GM21825 (cell line): ENCODE results near the gene DNLZ.

Source experiments
- ATAC-seq: cut with Tn5 transposase; IDR thresholded peaks from one replicate; pipeline ENCODE4 v1.9.1; 2021; ENCODE audit warnings: mild to moderate bottlenecking, moderate library complexity; ENCODE audit not compliant: unreplicated experiment

DNLZ gene

DNA sequence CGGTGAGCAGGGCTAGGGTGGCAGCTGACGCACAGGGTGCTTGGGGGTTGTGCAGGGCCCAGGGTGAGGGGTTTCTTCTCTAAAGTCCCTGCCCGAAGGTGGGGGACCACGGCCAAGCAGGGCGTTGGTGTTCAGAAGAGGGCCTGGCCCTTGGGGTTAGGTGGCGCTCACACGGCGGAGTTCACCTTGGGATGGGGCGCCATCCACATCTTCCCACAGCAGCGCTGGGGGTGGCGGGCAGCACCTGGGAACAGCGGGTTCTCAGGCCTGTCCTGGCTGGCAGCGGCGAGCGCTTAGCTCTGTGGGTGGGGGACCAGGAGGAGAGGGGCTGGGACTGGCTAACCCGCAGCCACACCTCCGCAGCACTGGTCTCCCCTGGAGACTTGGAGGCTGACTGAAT lies 30.1 kb downstream of the DNLZ start:
- ATAC-seq, result no peak

DNA sequence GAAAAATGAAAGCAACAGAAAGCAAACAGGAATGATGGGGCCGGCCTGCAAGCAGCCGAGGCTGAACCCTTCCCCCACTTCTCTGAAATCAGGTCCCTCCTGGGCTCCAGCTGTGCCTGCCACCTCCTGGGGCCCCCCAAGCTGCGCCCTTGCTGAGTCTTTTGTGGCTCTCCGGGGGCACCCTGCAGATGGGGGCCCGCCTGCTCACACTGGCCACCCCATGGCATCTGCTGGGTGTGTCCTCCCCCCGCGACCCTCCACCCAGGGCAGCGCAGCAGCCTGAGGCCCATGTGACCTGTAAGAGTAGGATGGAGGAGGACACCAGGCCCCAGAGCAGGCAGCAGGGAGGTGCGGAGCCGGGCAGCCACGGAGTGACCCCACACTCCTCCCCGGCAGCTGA lies 30.5 kb downstream of the DNLZ start:
- no peak for ATAC-seq

DNA sequence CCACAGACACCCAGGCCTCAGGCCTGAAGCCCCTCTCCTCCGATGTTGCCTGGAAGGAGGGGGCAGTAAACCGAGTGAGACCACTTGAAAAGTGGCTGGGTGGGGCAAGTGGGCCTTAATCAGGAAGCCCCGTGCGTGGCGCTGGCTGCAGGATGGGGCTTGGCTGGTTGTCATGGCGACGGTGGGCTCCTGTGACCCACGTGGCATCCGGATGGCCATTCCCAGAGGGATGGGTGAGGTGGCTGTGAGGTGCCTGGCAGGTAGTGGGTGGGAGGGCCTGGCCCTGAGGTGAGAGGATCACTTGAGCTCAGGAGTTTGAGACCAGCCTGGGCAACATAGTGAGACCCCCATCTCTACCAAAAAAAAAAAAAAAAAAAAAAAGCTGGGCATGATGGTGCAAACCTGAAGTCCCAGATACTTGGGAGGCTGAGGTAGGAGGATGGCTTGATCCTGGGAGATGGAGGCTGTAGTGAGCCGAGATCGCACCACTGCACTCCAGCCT lies 31.0 kb downstream of the DNLZ start:
- no peak for ATAC-seq

DNA sequence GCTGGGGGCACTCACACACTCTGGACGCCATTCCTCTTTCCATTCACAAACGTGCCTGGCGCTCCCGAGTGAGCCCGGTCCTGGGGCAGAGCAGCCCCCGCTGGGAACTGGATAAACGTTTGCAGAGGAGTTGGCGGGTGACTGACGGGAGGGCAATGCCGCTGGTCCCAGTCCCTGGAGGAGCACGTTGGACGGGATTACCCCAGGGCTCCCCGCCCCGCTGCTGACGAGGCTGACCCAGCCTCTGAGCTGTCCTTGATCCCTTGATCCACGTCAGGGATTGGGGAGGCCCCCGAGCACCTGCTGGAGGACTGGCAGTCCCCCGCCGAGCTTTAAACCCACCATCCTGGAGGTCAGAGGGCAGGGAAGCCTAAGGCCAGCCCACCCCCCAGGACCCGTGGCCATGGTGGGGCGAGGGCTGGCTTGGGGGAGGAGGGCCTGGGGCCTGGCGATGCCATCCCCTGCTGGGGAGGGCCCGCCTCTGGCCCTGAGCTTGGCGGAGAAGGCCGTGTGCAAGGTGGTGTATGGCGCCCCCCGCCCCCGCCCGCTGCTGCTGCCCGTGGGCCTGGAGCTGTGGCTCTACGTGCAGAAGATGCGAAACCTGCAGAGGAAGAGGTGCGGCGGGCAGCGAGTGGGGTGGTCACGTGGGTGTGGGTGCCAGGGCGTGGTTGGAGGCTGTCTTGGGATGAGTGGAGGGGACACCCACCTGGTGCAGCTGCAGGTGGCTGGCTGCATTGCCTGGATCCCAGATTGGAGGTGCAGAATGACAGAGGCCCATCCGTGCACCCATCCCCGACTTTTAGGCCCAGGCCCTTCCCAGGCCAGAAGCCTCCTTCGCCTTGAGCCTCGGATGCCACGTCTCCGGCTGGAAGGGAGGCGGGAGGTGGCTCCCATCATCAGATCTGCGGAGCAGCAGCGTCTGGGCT lies 31.7 kb downstream of the DNLZ start:
- ATAC-seq, result no peak

DNA sequence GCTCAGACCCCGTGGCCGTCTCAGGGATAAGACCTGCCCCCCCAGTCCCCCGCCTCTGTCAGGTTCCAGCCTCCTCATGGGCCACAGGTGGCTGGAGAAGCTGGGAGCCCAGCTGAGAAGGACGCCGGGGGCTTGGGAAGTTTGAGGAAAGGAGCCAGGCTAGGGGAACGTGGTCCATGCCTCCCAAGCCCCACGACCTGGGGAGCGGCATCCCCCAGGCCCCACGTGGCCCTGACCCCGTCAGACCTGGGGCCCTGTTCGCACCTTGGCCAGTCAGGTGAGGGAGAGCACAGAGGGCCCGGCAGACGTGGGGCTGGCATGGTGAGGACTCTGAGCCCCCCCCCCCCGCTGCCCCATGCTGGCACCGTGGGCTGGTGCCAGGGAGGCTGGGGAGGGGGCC lies 32.5 kb downstream of the DNLZ start:
- no peak for ATAC-seq

DNA sequence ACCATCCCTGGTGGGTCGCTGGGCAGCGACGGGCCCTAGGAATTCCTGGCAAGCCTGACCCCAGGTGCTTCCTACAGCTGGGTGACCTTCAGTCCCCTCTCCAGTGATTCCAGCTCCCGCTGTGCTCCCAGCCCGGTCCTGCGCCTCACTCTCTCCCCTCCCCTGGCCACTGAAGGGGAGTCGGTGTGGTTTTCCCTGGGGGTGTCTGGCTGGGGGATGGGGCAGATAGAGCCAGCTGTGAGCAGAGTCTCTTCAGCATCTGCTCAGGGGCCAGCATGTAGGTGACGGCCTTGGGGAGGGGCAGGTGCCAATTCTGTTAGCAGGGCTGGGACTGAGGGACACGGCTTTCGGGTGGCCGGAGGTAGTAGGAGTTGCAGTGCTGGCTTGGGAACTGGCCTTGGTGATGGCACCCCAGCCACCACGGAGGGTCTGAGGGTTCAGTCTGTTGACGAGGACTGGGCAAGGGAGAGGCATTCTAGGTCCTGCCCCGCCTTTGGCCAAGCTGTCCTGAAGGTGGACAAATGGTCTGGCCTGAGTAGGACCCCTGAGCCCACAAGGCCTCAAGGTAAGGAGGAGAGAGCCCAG lies 33.0 kb downstream of the DNLZ start:
- no peak for ATAC-seq

DNA sequence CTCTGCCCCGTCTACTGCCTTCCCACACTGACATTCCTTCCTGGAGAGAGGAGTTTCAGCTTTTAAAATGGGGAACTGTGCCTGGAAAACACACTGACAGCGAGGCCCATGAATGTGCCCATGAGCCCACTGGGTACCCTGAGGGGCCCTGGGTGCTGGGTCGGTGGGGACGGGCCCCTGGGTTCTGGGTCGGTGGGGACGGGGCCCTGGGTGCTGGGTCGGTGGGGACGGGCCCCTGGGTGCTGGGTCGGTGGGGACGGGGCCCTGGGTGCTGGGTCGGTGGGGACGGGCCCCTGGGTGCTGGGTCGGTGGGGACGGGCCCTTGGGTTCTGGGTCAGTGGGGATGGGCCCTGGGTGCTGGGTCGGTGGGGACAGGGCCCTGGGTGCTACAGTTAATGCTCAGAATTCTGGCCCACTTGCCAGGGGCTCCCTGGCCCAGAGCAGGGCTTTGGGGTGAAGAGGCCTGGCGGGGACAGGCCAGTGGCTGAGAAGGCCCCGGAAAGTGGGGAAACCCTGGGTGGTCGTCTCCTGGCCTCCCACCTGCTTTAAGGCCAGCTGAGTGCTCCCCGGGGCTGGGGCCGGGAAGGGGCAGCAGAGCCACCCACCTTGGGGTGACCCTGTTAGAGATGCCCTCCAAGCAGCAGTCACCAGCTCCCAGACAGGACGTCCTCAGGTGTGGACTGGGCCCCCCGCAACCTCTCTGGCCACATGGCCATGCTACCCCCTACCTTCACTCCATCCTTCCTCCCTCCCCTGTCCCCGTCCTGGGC lies 33.7 kb downstream of the DNLZ start:
- ATAC-seq, result no peak

DNA sequence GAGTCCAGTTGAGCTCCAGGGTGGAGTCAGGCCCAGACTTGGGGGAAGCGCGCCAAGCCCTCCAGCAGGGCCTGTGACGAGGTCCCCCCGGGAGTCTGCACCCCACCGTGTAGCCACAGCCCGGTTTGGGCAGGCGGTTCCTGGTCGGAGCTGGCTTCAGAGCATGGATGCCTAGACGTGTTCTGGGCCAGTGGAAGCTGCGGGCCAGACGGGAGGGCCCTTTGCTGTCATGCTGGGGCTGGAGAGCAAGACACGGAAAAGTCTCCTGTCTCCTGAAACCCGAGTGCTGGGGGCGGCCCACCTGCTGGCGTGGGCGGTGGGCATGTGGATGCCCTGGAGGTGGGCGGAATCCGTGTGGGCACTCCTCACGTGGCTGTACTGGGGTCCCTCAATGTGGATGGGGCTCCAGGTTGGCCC lies 34.3 kb downstream of the DNLZ start:
- ATAC-seq, result no peak

DNA sequence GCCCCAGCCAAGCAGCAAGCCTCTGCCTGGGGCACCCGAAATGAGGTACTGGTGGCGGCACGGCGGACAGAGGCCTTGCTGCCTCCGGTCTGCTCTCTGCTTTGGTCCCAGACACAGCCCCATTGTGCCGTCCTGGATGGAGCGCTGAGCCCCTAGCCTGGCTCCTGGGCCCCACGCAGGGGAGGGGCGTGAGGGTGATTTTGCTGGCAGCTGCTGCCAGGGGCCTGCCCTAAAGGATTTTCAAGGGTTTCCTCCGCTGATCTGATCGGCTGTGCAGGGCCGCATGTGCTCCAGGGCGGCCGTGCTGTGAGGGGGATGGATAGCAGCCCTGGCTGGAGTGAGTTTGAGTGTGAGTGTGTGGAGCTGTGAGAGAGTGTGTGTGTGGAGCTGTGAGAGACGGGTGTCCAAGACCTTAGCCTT lies 34.9 kb downstream of the DNLZ start:
- ATAC-seq, result no peak

DNA sequence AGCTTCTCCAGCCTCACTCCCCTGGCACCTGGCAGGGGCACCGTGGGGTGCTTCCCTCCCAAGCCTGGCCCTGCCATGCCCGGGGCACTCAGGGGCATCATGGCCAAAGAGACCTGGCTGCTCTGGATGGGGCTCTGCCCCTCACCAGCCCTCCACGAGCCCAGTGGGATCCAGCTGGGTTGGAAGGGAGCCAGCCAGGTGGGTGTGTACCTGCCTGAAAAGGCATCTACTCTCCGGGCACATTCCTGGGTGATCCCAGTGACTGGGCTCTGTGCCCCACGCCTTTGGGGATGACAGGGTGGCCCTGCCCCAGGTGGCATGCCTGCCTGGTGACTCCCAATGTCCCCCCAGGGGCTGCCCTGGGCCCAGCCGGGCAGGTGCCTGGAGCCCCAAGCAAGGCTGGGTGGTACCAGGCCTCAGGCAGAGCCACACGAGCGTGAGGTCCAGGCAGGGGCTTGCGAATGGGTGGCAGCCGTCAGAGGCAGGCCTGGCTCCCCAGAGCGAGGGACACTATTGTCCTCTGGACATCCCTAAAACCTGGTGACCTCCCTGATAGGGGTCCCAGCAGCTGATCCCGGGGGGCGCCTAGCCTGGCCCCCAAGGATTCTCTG lies 35.4 kb downstream of the DNLZ start:
- ATAC-seq, result no peak

DNA sequence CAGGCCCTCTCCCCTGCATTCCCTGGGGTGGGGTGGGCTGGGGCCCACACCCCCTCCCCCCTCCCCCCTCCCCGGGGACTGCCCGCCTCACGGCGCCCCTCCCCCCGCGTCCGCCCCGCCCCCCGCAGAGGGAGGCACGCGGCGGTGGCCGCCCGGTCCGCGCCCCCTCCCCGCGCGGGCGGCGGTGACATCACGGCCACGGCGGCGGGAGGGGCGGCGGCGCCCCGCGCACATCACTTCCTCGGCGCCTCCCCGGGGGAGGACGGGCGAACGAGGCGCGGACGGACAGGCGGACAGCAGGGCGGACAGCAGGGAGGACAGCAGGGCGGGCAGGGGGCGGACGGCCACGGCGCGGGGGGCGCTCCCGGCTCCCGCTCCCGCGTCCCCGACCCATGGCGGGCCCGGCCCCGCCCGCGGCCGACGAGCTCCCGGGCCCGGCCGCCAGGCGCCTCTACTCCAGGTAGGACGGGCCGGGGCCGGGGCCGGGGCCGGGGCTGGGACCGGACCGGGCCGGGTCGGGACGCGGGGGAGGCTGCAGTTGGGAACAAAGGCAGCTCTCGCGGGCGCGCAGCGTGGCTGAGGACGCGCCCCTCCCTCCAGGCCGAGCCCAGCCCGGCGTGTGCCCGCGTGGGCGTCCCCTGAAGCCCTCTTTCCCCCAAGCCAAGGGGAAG lies 36.1 kb downstream of the DNLZ start, which contains the start of gene GPSM1:
GPSM1 (plus strand) TSS at position 236 of the 671 bp plus-strand sequence; CDS start at position 393, 157 bp downstream.
- no peak for ATAC-seq

DNA sequence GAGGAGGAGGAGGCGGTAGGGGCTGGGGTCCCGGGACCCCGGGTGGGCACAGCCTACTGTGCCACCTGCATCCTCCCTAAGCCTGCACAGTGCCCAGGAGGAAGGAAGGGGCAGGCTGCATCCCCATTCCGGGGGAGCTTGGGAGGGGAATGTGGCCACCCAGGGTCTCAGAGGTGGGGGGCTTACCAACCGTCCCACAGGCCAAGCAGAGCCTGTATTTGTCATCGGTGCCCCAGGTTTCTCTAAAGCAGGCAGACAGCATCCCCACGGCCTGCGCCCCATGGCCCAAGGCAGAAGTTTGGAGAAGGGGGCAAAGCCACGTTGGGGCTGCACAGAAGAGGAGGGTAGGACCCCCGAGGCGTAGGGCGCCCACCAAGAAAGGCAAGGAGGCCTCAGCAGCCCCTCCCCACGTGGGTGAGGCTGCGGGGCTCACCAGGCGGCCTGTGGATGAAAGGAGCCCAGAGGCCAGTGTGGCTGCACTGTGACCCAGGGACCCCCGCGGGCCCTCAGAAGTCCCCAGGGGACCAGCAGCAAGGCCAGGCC lies 36.7 kb downstream of the DNLZ start:
- ATAC-seq, result no peak

DNA sequence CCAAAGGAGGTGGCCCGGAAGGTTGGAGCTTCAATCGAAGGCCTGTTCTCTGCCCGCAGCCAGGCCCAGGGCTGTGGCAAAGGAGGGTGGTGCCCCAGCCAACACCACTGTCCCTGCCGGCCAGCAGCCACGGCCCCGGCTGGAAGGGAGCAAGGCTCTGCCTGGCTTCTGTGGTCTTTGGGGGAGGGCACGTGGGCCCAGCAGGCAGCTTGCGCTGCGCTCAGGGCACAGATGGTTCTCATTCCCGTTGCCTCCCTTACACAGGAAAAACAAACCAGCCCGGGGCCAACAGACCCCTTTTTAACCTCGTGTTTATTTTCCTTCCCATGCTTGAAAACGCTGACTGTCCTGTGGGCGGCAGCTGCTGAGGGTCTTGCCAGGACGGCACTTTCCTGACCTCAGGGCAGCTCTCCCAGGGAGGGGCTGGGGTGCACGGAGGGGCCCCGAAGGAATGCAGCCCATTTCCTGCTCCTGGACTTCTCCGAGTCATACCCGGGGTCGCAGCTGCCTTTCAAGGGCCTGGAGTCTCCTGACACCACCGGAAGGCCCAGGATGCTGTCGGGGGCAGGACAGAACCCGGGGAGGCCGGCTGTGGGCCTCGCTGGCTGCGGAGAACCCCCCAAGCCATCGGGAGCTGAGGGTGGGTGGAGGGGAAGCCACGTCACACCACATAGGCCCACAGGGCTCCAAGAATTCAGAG lies 37.3 kb downstream of the DNLZ start:
- ATAC-seq, result no peak

DNA sequence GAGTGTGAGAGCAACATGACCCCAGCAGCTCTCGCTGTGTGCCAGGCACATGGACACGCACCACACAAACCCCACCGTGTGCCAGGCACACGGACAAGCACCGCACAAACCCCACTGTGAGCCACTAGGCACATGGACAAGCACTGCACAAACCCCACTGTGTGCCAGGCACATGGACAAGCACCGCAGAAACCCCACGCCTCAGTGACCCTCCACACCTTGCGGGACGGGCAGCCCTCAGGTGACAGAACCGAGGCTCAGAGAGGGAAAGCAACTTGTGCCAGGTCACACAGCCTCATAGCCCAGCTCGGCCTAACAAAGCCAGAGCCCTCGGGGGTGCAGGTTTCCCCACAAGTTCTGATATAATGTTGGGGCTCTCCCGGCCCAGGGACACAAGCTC lies 38.2 kb downstream of the DNLZ start:
- no peak for ATAC-seq

DNA sequence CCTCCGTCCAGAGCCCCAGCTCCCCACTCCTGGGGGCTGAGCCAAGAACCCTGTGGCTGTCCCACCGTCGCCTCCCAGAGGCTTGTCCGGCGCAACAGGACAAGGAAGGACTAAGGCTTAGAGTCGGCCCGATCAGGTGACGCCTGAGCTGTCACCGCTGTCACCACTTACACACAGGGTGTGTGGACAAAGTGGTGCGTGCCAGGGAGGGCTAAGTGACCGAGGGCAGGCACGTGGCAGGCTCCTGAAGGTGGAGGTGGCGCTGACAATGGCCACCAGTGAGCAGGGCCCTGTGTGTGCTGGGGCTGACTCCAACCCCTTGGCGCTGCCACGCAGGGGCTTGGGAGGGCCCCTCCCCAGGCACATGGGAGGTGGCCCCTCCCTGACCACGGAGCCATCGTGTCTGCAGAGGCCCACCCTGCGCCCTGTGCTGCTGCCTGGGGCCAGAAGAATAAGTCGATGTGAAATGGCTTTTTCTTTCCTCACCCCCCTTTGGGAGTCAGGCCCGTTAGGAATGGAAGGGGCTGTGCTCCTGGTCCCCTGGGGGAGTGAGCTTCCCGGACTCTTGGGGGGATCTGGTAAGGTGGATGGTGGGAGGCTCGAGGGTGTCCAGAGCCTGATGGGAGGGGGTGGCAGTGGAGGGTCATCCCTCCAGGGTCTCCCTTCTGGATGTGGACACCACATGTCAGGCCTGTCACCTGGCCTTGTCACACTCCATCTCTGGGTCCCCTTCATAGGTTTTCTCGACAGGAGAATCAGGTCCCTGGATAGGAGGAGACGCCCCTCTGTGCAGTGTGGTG lies 38.8 kb downstream of the DNLZ start:
- ATAC-seq, result no peak

DNA sequence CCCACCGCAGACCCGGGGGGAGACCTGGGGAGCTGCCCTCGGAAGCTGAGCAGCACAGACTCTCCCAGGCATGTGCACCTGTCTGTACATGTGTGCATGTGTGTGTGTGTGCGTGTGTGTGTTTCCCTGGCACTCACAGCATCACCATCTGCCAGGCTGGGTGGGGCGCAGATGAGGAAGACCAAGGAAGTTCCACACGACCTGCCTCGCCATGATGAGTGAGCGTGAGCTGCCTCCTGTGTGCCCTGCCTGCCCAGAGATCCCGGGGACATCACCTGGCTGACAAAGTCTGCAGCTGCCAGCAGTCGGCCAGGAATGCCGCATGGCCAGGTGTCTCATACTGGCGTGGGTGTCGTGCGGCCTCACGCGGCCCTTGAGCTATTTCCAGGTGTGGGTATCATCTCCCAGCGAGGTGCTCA lies 40.2 kb downstream of the DNLZ start:
- ATAC-seq, result no peak

DNA sequence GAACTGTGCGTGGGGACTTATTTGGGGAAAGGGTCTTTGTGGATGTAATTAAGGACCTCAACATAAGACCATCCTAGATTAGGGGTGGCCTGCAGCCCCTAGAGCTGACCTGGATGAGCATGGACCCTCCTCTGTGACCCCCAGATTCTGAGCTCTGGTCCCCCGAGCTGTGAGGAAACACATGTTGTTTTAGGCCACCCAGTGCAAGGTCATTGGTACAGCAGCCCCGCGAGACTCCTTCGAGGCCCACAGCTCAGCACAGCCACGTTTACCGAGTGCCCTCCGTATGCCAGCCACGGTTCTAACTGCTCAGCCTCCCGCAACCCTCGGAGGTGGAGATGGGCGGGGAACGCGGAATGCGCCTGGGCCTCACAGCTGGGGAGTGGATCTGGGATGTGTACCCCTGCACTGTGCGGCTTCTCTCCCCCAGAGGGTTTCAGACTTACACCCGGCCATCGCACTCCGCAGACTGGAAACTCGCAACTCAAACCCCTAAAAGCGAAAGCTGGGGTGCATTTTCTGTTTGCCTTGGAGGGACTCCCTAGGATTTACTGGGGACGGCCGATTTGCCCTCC lies 40.7 kb downstream of the DNLZ start:
- ATAC-seq, result no peak

DNA sequence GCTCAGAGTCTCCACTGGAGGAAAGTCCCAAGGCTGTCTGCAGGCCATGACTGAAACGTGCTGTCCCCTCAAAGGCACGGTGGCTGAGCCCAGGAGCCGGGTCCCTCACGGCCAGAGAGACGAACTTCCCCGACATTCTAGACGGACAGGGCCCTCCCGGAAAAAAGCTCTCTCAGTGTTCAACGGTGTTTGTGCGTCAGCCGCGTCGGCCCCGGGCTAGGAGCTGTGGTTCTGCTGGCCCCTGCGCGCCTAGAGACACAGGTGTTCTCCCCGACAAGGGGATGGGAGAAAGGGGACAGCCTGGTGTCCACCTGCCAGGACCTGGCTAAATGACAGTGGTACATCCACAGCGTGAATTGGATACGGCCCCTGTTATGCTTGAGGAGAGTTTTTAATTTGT lies 42.0 kb downstream of the DNLZ start:
- ATAC-seq, result no peak
